ENCODE measurements around the gene ADAMTS18. TPM values are rescaled to one million over a fixed set of nuclear protein-coding genes. Genes with fewer than 3 reads are reported as not detected.

The ADAMTS18 gene
- total and polyA plus RNA-seq, 9 donors: 0.05 to 2.3 (median 0.79) TPM; not detected in 1

DNA sequence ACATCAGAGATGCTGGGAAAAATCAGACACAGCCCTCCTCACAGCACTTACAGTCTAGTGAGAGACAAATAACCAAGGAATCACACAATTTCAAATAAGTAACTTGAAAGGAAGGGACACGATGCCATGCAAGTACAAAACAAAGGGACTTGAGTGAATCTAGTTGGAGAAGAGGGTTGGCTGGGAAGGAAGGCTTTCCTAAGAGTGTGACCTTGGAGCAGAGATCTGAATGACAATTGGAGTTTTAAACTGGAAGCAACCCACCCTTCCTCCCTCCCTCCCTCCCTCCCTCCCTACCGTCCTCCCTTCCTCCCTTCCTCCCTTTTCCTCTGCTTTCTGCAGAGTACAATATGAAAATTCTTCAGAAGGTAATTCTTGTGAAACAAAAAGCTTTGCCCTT, 31.1 kb downstream of the ADAMTS18 start:
- DNase-seq: no peak
- Histone ChIP-seq H3K9me3 (no peaks in the 10 kb centered on the region), H3K27ac (no peak overlapping the region), H3K4me3 (no peak overlapping the region), H3K4me1 (ENCODE audit: insufficient read depth) (no peaks in the 10 kb centered on the region), H3K27me3 (no peaks in the 10 kb centered on the region), H3K36me3 (no peaks in the 10 kb centered on the region)
- 47 to 60% (median 54%) methylated on average over 2 of the region's 2 CpGs for WGBS, 3 donors
- intact Hi-C loops (cut with DNase I): no loop called here
- no peak for TF ChIP-seq POLR2A (IDR thresholded peaks at IDR 0.05)
- TF ChIP-seq, protein P1, sequence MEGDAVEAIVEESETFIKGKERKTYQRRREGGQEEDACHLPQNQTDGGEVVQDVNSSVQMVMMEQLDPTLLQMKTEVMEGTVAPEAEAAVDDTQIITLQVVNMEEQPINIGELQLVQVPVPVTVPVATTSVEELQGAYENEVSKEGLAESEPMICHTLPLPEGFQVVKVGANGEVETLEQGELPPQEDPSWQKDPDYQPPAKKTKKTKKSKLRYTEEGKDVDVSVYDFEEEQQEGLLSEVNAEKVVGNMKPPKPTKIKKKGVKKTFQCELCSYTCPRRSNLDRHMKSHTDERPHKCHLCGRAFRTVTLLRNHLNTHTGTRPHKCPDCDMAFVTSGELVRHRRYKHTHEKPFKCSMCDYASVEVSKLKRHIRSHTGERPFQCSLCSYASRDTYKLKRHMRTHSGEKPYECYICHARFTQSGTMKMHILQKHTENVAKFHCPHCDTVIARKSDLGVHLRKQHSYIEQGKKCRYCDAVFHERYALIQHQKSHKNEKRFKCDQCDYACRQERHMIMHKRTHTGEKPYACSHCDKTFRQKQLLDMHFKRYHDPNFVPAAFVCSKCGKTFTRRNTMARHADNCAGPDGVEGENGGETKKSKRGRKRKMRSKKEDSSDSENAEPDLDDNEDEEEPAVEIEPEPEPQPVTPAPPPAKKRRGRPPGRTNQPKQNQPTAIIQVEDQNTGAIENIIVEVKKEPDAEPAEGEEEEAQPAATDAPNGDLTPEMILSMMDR (IDR thresholded peaks at IDR 0.05): no peak
- TF ChIP-seq EP300 (IDR thresholded peaks at IDR 0.05): no peak

DNA sequence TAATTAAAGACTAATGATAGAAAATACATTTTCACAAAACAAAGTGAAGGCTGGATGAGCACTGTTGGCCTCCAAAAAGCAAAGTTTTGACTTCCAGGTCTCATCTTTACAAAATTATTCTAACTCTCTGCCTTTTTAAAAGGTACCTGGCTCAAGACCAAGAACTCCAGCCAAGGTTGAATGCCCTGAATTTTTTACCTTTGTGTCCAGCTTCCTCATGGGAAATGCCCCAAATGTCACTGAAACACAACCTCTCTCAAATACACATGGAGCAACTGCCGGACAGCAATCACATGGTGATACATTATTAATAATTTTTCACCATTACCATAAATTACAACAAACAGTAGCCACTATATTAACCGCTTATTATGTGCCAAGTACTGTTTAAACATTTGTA, 32.2 kb downstream of the ADAMTS18 start:
- no peaks in the 10 kb centered on the region for H3K4me1 ChIP-seq (ENCODE audit: insufficient read depth)
- DNase-seq: no peak
- no peaks in the 10 kb centered on the region for H3K9me3 ChIP-seq
- H3K27ac ChIP-seq: no peak overlapping the region
- 78 to 88% (median 82%) methylated on average over 2 of the region's 2 CpGs for WGBS, 3 donors
- H3K4me3 ChIP-seq: no peak overlapping the region
- intact Hi-C loops (cut with DNase I): no loop called here
- H3K36me3 ChIP-seq: no peaks in the 10 kb centered on the region
- no peak for TF ChIP-seq POLR2A (IDR thresholded peaks at IDR 0.05)
- no peak for TF ChIP-seq EP300 (IDR thresholded peaks at IDR 0.05)
- TF ChIP-seq, protein P1 (IDR thresholded peaks at IDR 0.05): no peak
- no peaks in the 10 kb centered on the region for H3K27me3 ChIP-seq

- TF ChIP-seq POLR2A (IDR thresholded peaks at IDR 0.05) (no peak), EP300 (IDR thresholded peaks at IDR 0.05) (no peak)
- TF ChIP-seq, protein P1 (IDR thresholded peaks at IDR 0.05): no peak
- Histone ChIP-seq H3K4me1 (ENCODE audit: insufficient read depth) (no peaks in the 10 kb centered on the region), H3K4me3 (no peak overlapping the region), H3K27me3 (no peaks in the 10 kb centered on the region), H3K9me3 (no peaks in the 10 kb centered on the region), H3K27ac (no peak overlapping the region), H3K36me3 (no peaks in the 10 kb centered on the region)
- DNase-seq: no peak
- intact Hi-C loops (cut with DNase I): no loop called here
- WGBS, 3 donors: 79 to 85% (median 85%) methylated on average over 6 of the region's 6 CpGs
Observed at GRCh38 chr16:77402118-77402517, 32.7 kb downstream of the ADAMTS18 start.

- Histone ChIP-seq H3K9me3 (no peaks in the 10 kb centered on the region), H3K27me3 (no peaks in the 10 kb centered on the region), H3K36me3 (no peaks in the 10 kb centered on the region), H3K27ac (no peak overlapping the region), H3K4me1 (ENCODE audit: insufficient read depth) (no peaks in the 10 kb centered on the region), H3K4me3 (no peak overlapping the region)
- no peak for DNase-seq
- intact Hi-C loops (cut with DNase I): no loop called here
- 77 to 83% (median 78%) methylated on average over 2 of the region's 2 CpGs for WGBS, 3 donors
- TF ChIP-seq, protein P1 (IDR thresholded peaks at IDR 0.05): no peak
- no peak for TF ChIP-seq EP300 (IDR thresholded peaks at IDR 0.05)
- no peak for TF ChIP-seq POLR2A (IDR thresholded peaks at IDR 0.05)
Observed at GRCh38 chr16:77399546-77399945, 35.3 kb downstream of the ADAMTS18 start.
